IMR-90 (cell line): ENCODE results near the gene ZNF488. TPM values are rescaled to one million over a fixed set of nuclear protein-coding genes. Genes with fewer than 3 reads are reported as not detected.

Experiments used
- ATAC-seq: fragments of 200-7000 bp; cut with Tn5 transposase; 2 replicates; pipeline ENCODE4 v1.9.1; 2020; ENCODE audit warnings: low read depth, mild to moderate bottlenecking, moderate library complexity
- BruUV-seq: library from RNA; stranded (reverse); fragments of 400-500 nt; replicated peaks from 2 replicates; lab custom pipeline; 2021; lab: Mats Ljungman, UMichigan
- CTCF ChIA-PET: fragments of 300-600 bp; formaldehyde crosslinking; extraction: SDS; loops from one replicate; lab custom pipeline; 2021; ENCODE audit warnings: antibody characterized with exemption; lab: Yijun Ruan, JAX
- POLR2A ChIA-PET: fragments of 300-600 bp; sonication (Branson Sonifier 250); formaldehyde crosslinking; loops from one replicate; lab custom pipeline; 2022; ENCODE audit warnings: antibody characterized with exemption; ENCODE audit not compliant: unreplicated experiment; lab: Charles Lee
- DNase-seq: peaks from one replicate; pipeline ENCODE4 v3.0.0; 2013
- H2AFZ ChIP-seq: replicated peaks from 2 replicates; pipeline ENCODE3; 2013; ENCODE audit warnings: low read length, mild to moderate bottlenecking; ENCODE audit not compliant: poor library complexity
- H2AK5ac ChIP-seq: 2 replicates; pipeline ENCODE4 v1.6.1; 2013; ENCODE audit warnings: low read depth, low read length, inconsistent platforms
- H2AK9ac ChIP-seq: replicated peaks from 2 replicates; pipeline ENCODE3; 2013; ENCODE audit warnings: mild to moderate bottlenecking, low read depth, low read length, moderate library complexity; ENCODE audit not compliant: poor library complexity
- H2BK120ac ChIP-seq: 2 replicates; pipeline ENCODE4 v1.6.1; 2013; ENCODE audit warnings: low read depth, low read length, inconsistent platforms
- H2BK15ac ChIP-seq: 3 replicates; pipeline ENCODE4 v1.6.1; 2013; ENCODE audit warnings: low read depth, low read length, inconsistent platforms
- H2BK20ac ChIP-seq: 2 replicates; pipeline ENCODE4 v1.6.1; 2013; ENCODE audit warnings: low read depth, mild to moderate bottlenecking, inconsistent platforms, low read length, moderate library complexity
- H2BK5ac ChIP-seq: 2 replicates; pipeline ENCODE4 v1.6.1; 2013; ENCODE audit warnings: mild to moderate bottlenecking, low read depth, low read length, inconsistent platforms; ENCODE audit not compliant: poor library complexity, severe bottlenecking
- H3K14ac ChIP-seq: replicated peaks from 2 replicates; pipeline ENCODE4 v1.6.1; 2013; ENCODE audit warnings: low read depth, low read length, inconsistent platforms
- H3K18ac ChIP-seq: 2 replicates; pipeline ENCODE4 v1.6.1; 2013; ENCODE audit warnings: low read depth, low read length, control low read depth
- H3K23ac ChIP-seq: 2 replicates; pipeline ENCODE4 v1.6.1; 2013; ENCODE audit warnings: low read depth, low read length, inconsistent platforms
- H3K27ac ChIP-seq: 2 replicates; pipeline ENCODE4 v1.5.1; 2013; ENCODE audit warnings: mild to moderate bottlenecking, control low read depth, low read length; ENCODE audit not compliant: insufficient read depth
- H3K27me3 ChIP-seq: 2 replicates; pipeline ENCODE4 v1.6.1; 2013; ENCODE audit warnings: low read length; ENCODE audit not compliant: control insufficient read depth, insufficient read depth
- H3K36me3 ChIP-seq: 2 replicates; pipeline ENCODE4 v1.6.1; 2013; ENCODE audit warnings: low read length, mixed read lengths; ENCODE audit not compliant: control insufficient read depth, insufficient read depth
- H3K4ac ChIP-seq: 2 replicates; pipeline ENCODE4 v1.6.1; 2013; ENCODE audit warnings: low read depth, low read length, inconsistent platforms
- H3K4me1 ChIP-seq: 2 replicates; pipeline ENCODE4 v1.6.1; 2013; ENCODE audit warnings: low read length, mixed read lengths; ENCODE audit not compliant: control insufficient read depth, insufficient read depth
- H3K4me2 ChIP-seq: 2 replicates; pipeline ENCODE4 v1.6.1; 2013; ENCODE audit warnings: low read depth, mild to moderate bottlenecking, control low read depth, low read length, moderate library complexity
- H3K4me3 ChIP-seq: 2 replicates; pipeline ENCODE4 v1.5.1; 2013; ENCODE audit warnings: low read depth, mild to moderate bottlenecking, control low read depth, low read length, moderate library complexity; ENCODE audit not compliant: insufficient read depth
- H3K56ac ChIP-seq: 2 replicates; pipeline ENCODE4 v1.6.1; 2013; ENCODE audit warnings: low read length, inconsistent platforms; ENCODE audit not compliant: insufficient read depth; ENCODE audit errors: extremely low read depth
- H3K79me1 ChIP-seq, 2 experiments: 2 replicates each; pipeline ENCODE4 v1.6.1; 2013; ENCODE audit warnings: low read length in 2 of 2, inconsistent platforms in 1 of 2, low read depth in 1 of 2
- H3K9ac ChIP-seq: 2 replicates; pipeline ENCODE4 v1.6.1; 2013; ENCODE audit warnings: low read depth, low read length, control low read depth
- H3K9me1 ChIP-seq: 2 replicates; pipeline ENCODE4 v1.6.1; 2013; ENCODE audit warnings: low read length, inconsistent platforms; ENCODE audit not compliant: insufficient read depth
- H3K9me3 ChIP-seq: 2 replicates; pipeline ENCODE4 v1.6.1; 2013; ENCODE audit warnings: low read length; ENCODE audit not compliant: control insufficient read depth, insufficient read depth
- H4K20me1 ChIP-seq: 2 replicates; pipeline ENCODE4 v1.6.1; 2013; ENCODE audit warnings: low read length, inconsistent platforms; ENCODE audit not compliant: insufficient read depth
- H4K5ac ChIP-seq: 2 replicates; pipeline ENCODE4 v1.6.1; 2013; ENCODE audit warnings: mild to moderate bottlenecking, low read depth, low read length, control low read depth
- H4K8ac ChIP-seq, 2 experiments: 2 replicates each; pipeline ENCODE4 v1.6.1; 2013; ENCODE audit warnings: low read depth in 2 of 2, low read length in 2 of 2, control low read depth in 1 of 2, inconsistent platforms in 1 of 2
- H4K91ac ChIP-seq: 2 replicates; pipeline ENCODE4 v1.6.1; 2013; ENCODE audit warnings: low read depth, low read length, inconsistent platforms; ENCODE audit not compliant: insufficient read depth
- BHLHE40 ChIP-seq: fragments of 150-350 bp; IDR thresholded peaks from 2 replicates; pipeline ENCODE4 v1.6.1; 2016; ENCODE audit warnings: mild to moderate bottlenecking, low read depth, low read length
- CEBPB ChIP-seq: IDR thresholded peaks from 2 replicates; pipeline ENCODE4 v1.6.1; 2012; ENCODE audit warnings: low read depth, low read length, improper control_type of control experiment
- CHD1 ChIP-seq: IDR thresholded peaks from 2 replicates; pipeline ENCODE4 v1.6.1; 2012; ENCODE audit warnings: low read depth, low read length, improper control_type of control experiment
- CTCF ChIP-seq: conservative IDR thresholded peaks from 2 replicates; pipeline ENCODE4 v1.5.1; 2012; ENCODE audit warnings: mild to moderate bottlenecking, low read depth, low read length, improper control_type of control experiment
- ELK1 ChIP-seq: fragments of 150-350 bp; IDR thresholded peaks from 2 replicates; pipeline ENCODE4 v1.6.1; 2016; ENCODE audit warnings: low read depth, mild to moderate bottlenecking, low read length, moderate library complexity, borderline replicate concordance
- FOS ChIP-seq: fragments of 150-350 bp; IDR thresholded peaks from 2 replicates; pipeline ENCODE4 v1.6.1; 2016; ENCODE audit warnings: low read depth, low read length
- MAFK ChIP-seq: IDR thresholded peaks from 2 replicates; pipeline ENCODE4 v1.6.1; 2012; ENCODE audit warnings: low read depth, low read length, improper control_type of control experiment
- MAZ ChIP-seq: IDR thresholded peaks from 2 replicates; pipeline ENCODE4 v1.6.1; 2012; ENCODE audit warnings: low read depth, mild to moderate bottlenecking, low read length, improper control_type of control experiment, moderate library complexity, borderline replicate concordance
- MXI1 ChIP-seq: IDR thresholded peaks from 2 replicates; pipeline ENCODE4 v1.6.1; 2012; ENCODE audit warnings: low read depth, mild to moderate bottlenecking, low read length, moderate library complexity, borderline replicate concordance
- NFE2L2 ChIP-seq: fragments of 150-350 bp; IDR thresholded peaks from 2 replicates; pipeline ENCODE4 v1.6.1; 2016; ENCODE audit warnings: low read depth, mild to moderate bottlenecking, low read length
- POLR2A ChIP-seq: IDR thresholded peaks from 2 replicates; pipeline ENCODE4 v1.6.1; 2012; ENCODE audit warnings: mild to moderate bottlenecking, low read depth, low read length
- RAD21 ChIP-seq: IDR thresholded peaks from 2 replicates; pipeline ENCODE4 v1.6.1; 2012; ENCODE audit warnings: low read length, improper control_type of control experiment
- RCOR1 ChIP-seq: IDR thresholded peaks from 2 replicates; pipeline ENCODE4 v1.6.1; 2012; ENCODE audit warnings: mild to moderate bottlenecking, low read length, improper control_type of control experiment; ENCODE audit not compliant: insufficient replicate concordance
- RFX5 ChIP-seq: IDR thresholded peaks from 2 replicates; pipeline ENCODE4 v1.8.0; 2012; ENCODE audit warnings: low read depth, mild to moderate bottlenecking, low read length, moderate library complexity
- SMC3 ChIP-seq: fragments of 150-350 bp; IDR thresholded peaks from 2 replicates; pipeline ENCODE4 v1.6.1; 2016; ENCODE audit warnings: low read depth, mild to moderate bottlenecking, antibody characterized with exemption, low read length, moderate library complexity
- USF2 ChIP-seq: fragments of 150-350 bp; IDR thresholded peaks from 2 replicates; pipeline ENCODE4 v1.6.1; 2017; ENCODE audit warnings: mild to moderate bottlenecking, antibody characterized with exemption, low read length, low read depth
- WGBS, 2 experiments: methylation state at CpG; one replicate each; pipeline versions ENCODE4 v1.1.5 to v1.1.7; 2013; ENCODE audit warnings: missing lambda C conversion rate in 2 of 2; ENCODE audit not compliant: insufficient read length in 1 of 2; ENCODE audit errors: extremely low coverage in 2 of 2; 5-methylcytosine and 5-hydroxymethylcytosine counted together
- dilution Hi-C: fragments of 300-500 bp; cut with HindIII; formaldehyde crosslinking; loops from one replicate; pipeline ENCODE4 v1.14.3; 2018; ENCODE audit warnings: low sequenced_read_pairs; ENCODE audit not compliant: unreplicated experiment
- in situ Hi-C: fragments of 300-500 bp; cut with MboI; formaldehyde crosslinking; loops from 3 replicates; pipeline ENCODE4 v1.14.3; 2019; ENCODE audit warnings: low sequenced_read_pairs, inconsistent platforms, mixed read lengths
- intact Hi-C: fragments of 100-400 bp; cut with micrococcal nuclease; formaldehyde crosslinking; loops from 2 replicates; pipeline ENCODE4 v1.10.0; 2022
- polyA plus RNA-seq, 3 experiments: library from polyadenylated mRNA; depleted of rRNA; stranded (reverse); fragments of >200 nt; gene quantifications; 2 replicates each; pipeline ENCODE4 v1.2.3, GENCODE V29; 2012; ENCODE audit warnings: low replicate concordance in 1 of 3
- total RNA-seq: library from RNA; depleted of rRNA; stranded (reverse); fragments of >200 nt; gene quantifications from 2 replicates; pipeline ENCODE4 v1.2.3, GENCODE V29; 2012

ZNF488 gene
- total and polyA plus RNA-seq, 2 of the 4 experiments (the other 2 are of a cell fraction) = under 0.01 to 0.14 TPM

DNA sequence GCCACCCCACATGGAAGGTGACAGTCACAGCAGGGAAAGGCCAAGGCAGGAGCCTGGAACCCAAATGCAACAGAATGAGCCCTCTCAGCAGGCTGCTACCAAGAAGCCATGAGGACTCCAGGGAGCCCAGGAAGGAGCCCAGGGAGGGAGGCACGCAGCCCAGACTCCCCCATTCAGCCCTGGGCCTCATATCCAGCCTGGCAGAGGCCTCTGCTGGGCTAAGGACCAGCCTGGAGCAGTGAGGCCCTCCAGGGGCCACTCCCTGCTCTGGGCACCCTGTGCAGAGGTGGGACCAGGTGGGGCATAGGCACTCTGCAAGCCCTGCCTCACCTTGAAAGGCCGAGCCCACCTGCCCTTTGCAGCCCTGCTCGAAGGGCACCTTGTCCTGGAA, 25.8 kb upstream of the ZNF488 start:
- no peak overlapping the region for H2AK9ac ChIP-seq
- intact Hi-C loops = no loop called here
- TF ChIP-seq POLR2A (no peak), RFX5 (no peak), USF2 (no peak), RAD21 (no peak), CHD1 (no peak), NFE2L2 (no peak), CEBPB (no peak), MAZ (no peak), CTCF (no peak), SMC3 (no peak), MAFK (no peak), ELK1 (no peak), RCOR1 (no peak), BHLHE40 (no peak), FOS (no peak), MXI1 (no peak)
- no CpG with 5 or more reads among the region's 3 CpGs for WGBS, 2 experiments
- no peak for DNase-seq
- no TSS peak for BruUV-seq
- H3K79me1 ChIP-seq = no peaks in the 10 kb centered on the region
- H3K4me3 ChIP-seq = no peak overlapping the region
- ChIA-PET POLR2A (no interaction called here), CTCF (no interaction called here)
- no peak overlapping the region for H3K4me2 ChIP-seq
- H4K8ac ChIP-seq = no peak overlapping the region
- H3K14ac ChIP-seq = no peak overlapping the region
- H2BK20ac ChIP-seq = no peak overlapping the region
- H3K27ac ChIP-seq = no peak overlapping the region
- no peak overlapping the region for H2BK15ac ChIP-seq
- peaks cover 9% of the 10 kb centered on the region for H3K4me1 ChIP-seq
- peaks cover 12% of the 10 kb centered on the region for H3K9me1 ChIP-seq
- H2BK120ac ChIP-seq = no peak overlapping the region
- no peak overlapping the region for H3K18ac ChIP-seq
- ATAC-seq = no peak
- H4K91ac ChIP-seq = no peak overlapping the region
- no peaks in the 10 kb centered on the region for H3K9me3 ChIP-seq
- H2BK5ac ChIP-seq = no peak overlapping the region
- H3K23ac ChIP-seq = no peak overlapping the region
- no peak overlapping the region for H2AK5ac ChIP-seq
- peaks cover 28% of the 10 kb centered on the region for H3K27me3 ChIP-seq
- no peak overlapping the region for H2AFZ ChIP-seq
- H3K4ac ChIP-seq = no peak overlapping the region
- H3K36me3 ChIP-seq = no peaks in the 10 kb centered on the region
- no peak overlapping the region for H3K9ac ChIP-seq
- H4K5ac ChIP-seq = no peak overlapping the region
- H3K56ac ChIP-seq = no peak overlapping the region
- dilution Hi-C loops = no loop called here
- no peaks in the 10 kb centered on the region; the same call in 1 of the 2 replicates for H4K20me1 ChIP-seq
- in situ Hi-C loops = loop anchor here (25.0 kb wide), 1 partner anchor 873 kb away; no protein-coding TSS in a partner anchor
